ES-I3 (cell line): Measurements from ENCODE around the gene GFER.
A peak's percentile ranks its signal among the peaks of the same experiment; 100 is the strongest.
"Not testable (repeated sequence)": the region's sequence is repeated elsewhere in the genome, so short reads cannot be mapped to it uniquely, and the experiment has no call there.

ENCODE experiments used
- H3K36me3 ChIP-seq: 2 replicates; pipeline ENCODE4 v1.6.1; 2013; ENCODE audit warnings: mild to moderate bottlenecking, low read length, control low read depth, moderate library complexity; ENCODE audit not compliant: insufficient read depth
- H3K4me1 ChIP-seq: 2 replicates; pipeline ENCODE4 v1.6.1; 2013; ENCODE audit warnings: mild to moderate bottlenecking, control low read depth, low read length; ENCODE audit not compliant: insufficient read depth
- H3K9ac ChIP-seq: 2 replicates; pipeline ENCODE4 v1.6.1; 2013; ENCODE audit warnings: low read depth, mild to moderate bottlenecking, low read length, moderate library complexity
- H3K9me3 ChIP-seq: 2 replicates; pipeline ENCODE4 v1.6.1; 2013; ENCODE audit warnings: mild to moderate bottlenecking, low read length, moderate library complexity; ENCODE audit not compliant: control insufficient read depth, insufficient read depth

Gene GFER

DNA sequence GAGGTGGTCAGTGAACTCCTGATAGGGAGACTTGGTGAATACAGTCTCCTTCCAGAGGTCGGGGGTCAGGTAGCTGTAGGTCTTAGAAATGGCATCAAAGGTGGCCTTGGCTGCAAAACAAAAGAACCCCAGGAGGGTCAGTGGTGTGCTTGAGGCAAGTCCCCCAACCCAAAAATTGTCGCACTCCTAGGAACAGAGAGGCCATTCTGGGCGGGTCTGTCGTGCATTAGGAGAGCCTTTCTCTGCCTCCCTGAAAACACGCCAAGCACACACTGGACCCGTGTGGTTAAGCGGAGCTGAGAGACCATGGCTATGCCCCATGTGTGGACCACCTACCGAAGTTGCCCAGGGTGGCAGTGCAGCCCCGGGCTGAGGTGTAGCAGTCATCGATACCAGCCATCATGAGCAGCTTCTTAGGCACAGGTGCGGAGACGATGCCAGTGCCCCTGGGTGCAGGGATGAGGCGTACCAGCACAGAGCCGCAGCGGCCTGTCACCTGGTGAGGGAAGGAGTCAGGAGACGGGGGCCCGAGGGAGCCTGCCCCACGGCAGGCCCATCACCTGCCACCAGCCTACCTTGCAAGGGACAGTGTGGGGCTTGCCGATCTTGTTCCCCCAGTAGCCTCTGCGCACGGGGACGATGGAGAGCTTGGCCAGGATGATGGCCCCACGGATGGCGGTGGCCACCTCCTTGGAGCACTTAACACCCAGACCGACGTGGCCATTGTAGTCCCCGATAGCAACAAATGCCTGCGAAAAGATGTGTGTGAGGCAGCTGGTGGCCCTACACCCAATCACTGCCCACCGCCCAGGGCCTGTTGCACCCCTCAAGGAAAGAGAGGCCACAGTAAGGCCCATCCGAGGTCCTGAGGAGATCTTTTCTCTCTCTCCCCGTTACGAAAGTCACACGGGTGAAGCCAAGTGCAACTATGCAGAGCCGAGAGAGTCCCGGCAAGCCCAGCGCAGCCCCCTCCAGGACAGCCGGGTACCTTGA is 21.5 kb upstream of the GFER start:
- not testable (repeated sequence) for H3K9me3 ChIP-seq, H3K4me1 ChIP-seq, H3K9ac ChIP-seq
- peaks cover 22% of the 10 kb centered on the region for H3K36me3 ChIP-seq

DNA sequence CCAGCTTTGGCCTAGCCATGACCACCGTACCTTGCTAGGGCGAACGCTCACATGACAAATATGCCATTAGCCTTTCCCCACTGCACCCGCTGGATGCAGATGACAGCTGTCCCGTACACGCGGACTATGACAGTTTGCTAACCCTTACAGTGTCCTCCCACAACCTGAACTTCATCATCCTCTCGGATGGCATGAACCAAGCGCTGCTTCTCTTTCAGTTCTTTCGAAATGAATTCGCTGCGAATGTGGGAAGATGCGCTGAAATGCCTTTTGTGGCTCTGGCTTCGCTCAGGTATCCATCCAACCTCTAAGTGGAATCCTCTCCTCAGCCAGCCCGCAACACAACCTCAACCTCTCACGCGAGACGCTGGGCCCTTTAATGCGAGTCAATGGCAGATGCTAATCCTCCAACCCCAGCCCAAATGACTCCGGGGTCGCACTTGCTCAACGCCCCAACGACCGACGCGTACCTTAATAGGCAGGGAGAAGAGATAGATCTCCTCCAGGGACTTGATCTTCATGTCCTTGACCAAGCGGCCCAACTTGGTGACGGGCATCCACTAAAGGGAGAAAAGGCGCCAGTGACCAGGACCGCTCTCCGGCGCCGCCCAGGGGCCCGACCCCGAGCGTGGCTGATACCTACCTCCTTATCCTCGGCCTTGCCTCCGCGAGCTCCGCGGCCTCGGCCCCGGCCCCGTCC is 20.0 kb upstream of the GFER start:
- no peaks in the 10 kb centered on the region for H3K9me3 ChIP-seq
- H3K4me1 ChIP-seq: peaks cover 5% of the 10 kb centered on the region; the same call in 1 of the 2 replicates
- H3K36me3 ChIP-seq: peaks cover 22% of the 10 kb centered on the region
- peak overlapping the region; percentile 99 for H3K9ac ChIP-seq

DNA sequence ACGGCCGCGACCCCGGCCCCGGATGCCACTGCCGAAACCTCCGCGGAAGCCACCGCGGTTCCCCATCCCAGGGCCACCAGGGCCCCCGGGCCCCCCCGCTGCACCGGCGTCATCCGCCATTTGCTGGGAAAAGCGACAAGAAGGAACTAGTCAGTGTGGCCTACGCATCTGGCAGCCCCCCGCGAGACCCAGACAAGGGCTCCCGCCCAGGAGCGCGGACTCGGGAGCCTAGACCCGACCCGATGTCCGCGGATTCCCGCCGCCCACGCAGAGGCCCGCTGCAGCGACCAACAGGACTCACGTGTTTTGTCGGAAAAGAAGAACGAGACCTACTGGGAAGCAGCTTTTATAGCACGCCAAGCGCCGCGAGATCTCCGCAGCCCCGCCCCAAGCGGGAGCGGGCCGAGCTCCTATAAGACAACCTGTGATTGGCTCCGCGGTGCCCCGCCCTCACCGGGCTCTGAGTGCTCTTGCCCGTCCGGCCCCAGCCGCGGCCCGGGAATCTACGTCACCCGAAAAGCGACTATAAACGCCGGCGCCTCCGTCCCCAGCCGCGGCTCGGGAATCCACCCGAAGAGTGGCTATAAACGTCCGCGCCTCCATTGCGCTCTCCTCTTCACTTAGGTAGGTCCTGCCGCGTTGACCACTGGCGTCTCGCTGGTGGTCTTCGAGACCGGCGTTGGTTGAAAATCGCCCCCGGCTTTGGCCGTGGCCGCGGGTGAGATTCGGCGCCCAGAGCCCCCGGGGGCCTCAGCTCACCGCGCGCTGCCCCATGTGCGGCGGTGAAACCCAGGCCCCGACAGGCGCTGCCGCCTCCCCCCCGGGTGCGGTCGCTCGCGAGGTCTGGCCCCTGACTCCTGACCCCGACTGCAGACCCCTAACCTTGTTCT is 19.2 kb upstream of the GFER start, which contains the start of gene RPS2:
RPS2 (minus strand) TSS at position 321 of the 890 bp plus-strand sequence; CDS start at position 120, 201 bp downstream.
- peaks cover 5% of the 10 kb centered on the region; the same call in 1 of the 2 replicates for H3K4me1 ChIP-seq
- H3K9ac ChIP-seq: peak within 1 kb of the TSS; percentile 99
- H3K36me3 ChIP-seq: peaks cover 22% of the 10 kb centered on the region
- H3K9me3 ChIP-seq: no peaks in the 10 kb centered on the region

DNA sequence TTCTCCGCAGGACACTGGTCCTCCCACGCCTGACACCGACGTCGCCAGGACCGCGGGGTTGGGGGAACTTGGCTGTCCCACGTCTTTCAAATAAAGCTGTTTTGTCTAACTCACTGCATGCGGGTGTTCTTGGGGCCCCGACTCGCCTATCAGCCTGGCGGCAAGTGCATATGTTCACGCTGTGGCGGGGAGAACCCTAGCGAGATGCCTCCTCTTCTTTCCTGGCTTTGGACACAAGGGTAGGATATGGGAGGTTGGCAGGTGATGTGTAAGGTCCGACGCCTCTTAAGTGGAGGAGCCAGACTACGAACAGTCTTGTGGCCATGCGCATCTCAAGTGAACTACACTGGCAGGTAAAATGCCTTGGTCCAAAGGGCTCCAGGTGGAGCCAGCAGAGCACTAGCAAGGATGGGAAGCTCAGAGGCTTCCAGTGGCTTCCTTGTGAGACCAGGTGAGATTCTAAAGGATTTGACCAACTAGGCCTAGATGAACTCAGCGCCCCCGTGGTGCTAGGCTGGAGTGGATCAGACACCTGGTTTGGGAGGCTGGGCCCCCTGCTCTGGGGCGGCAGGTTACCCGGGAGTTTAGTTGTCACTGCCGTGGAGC is 18.5 kb upstream of the GFER start:
- Histone ChIP-seq H3K9ac (peak overlapping the region; percentile 99), H3K4me1 (peaks cover 5% of the 10 kb centered on the region; the same call in 1 of the 2 replicates), H3K36me3 (peaks cover 22% of the 10 kb centered on the region), H3K9me3 (no peaks in the 10 kb centered on the region)

DNA sequence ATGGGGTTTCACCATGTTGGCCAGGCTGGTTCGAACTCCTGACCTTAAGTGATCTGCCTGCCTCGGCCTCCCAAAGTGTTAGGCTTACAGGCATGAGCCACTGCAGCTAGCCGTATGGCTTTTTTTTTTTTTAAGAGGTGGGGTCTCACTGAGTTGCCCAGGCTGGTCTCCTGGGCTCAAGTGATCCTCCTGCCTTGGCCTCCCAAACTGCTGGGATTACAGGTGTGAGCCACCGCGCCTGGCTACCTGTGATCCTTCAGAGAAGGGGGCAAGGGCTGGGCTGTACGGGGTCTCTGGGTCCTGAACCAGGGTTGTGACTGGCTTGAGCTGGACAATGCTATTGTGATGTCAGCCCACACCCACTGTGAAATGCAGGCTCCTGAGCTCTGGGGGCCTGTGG is 17.5 kb upstream of the GFER start, which contains the start of gene RNF151:
RNF151 (plus strand) TSS at position 397 of the 400 bp plus-strand sequence. CDS start 26 bp downstream, outside the sequence.
- H3K4me1 ChIP-seq: peaks cover 5% of the 10 kb centered on the region; the same call in 1 of the 2 replicates
- peak within 1 kb of the TSS; percentile 99 for H3K9ac ChIP-seq
- peaks cover 22% of the 10 kb centered on the region for H3K36me3 ChIP-seq
- H3K9me3 ChIP-seq: no peaks in the 10 kb centered on the region

DNA sequence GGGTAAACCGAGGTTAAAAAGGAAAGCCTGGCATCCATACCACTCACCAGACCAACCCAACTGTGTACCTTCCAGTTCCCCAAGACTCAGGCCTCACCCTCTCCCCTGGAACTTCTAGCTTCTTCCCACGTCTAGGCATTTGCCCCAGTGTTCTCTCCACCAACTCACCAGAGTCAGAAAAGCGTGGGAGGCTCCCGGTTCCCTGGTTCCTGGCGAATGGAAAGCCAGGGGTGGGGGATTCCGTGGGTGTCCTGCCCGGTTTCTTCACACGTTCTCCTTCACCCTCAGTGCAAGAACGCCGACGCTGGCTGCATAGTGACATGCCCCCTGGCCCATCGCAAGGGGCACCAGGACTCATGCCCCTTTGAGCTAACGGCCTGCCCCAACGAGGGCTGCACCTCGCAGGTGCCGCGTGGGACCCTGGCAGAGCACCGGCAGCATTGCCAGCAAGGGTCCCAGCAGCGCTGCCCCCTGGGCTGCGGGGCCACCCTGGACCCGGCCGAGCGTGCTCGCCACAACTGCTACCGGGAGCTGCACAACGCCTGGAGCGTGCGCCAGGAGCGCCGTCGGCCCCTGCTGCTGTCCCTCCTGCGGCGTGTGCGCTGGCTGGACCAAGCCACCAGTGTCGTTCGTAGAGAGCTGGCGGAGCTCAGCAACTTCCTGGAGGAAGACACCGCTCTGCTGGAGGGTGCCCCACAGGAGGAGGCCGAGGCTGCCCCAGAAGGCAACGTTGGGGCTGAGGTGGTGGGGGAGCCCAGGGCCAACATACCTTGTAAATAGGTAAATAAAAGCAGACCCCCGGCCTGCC is 15.6 kb upstream of the GFER start:
- Histone ChIP-seq H3K9me3 (no peaks in the 10 kb centered on the region), H3K36me3 (peaks cover 8% of the 10 kb centered on the region), H3K4me1 (peaks cover 5% of the 10 kb centered on the region; the same call in 1 of the 2 replicates), H3K9ac (no peak overlapping the region)

DNA sequence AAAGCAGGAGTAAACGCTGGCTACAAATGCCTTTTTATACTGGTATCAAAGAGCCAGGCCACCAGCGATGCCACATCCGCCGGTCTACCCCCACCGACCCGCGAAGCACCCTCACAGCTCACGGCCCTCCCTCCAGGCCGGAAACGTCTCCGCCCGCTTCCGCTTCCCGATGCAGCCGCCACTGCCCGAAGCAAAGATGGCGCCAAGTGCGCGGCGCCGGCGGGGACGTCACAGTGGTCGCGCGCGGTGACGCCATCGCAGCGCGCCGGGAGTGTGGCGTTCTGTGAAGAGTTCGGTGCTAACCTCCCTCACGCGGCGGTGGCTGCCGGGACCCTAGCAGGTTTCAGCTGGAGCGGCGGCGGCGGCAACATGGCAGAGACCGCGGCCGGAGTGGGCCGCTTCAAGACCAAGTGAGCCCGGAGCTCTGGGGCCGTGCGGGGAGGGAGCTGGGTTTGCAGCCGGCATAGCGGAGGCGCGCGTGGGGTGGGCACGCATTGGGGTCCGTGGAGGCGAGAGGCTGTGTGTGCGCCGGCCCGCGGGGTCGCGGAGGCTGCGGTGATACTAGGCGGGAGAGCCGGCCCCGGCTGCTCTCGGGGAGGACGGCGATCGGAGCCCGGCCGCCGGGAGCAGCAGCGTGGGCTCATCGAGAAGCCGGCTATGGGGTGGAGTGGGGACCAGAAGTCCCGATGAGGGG is 12.1 kb upstream of the GFER start, which contains the start of gene TBL3:
TBL3 (plus strand) TSS at position 258 of the 694 bp plus-strand sequence; CDS start at position 370, 112 bp downstream.
- no peaks in the 10 kb centered on the region for H3K4me1 ChIP-seq
- peak within 1 kb of the TSS; percentile 98 for H3K9ac ChIP-seq
- H3K9me3 ChIP-seq: no peaks in the 10 kb centered on the region
- H3K36me3 ChIP-seq: no peaks in the 10 kb centered on the region

DNA sequence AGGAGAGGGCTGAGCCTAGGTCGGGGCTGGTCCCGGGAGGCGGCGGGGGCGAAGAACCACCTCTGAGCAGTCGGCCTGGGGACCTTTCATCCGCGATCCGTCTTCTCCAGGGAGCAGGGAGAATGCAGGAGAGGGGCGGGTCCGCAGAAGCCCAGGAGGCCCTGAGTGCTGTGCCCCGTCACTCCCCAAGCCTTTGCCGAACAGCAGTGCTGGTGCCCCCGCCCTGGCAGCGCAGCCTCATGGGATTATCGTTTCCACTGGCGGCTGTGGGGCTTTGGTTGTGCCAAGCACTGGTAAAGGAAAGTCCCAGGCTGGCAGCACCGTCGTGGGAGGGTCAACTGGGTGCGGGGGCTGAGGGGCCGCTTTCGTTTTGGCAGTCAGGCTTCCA is 11.5 kb upstream of the GFER start:
- Histone ChIP-seq H3K9ac (peak overlapping the region; percentile 98), H3K9me3 (no peaks in the 10 kb centered on the region), H3K36me3 (no peaks in the 10 kb centered on the region), H3K4me1 (no peaks in the 10 kb centered on the region)

DNA sequence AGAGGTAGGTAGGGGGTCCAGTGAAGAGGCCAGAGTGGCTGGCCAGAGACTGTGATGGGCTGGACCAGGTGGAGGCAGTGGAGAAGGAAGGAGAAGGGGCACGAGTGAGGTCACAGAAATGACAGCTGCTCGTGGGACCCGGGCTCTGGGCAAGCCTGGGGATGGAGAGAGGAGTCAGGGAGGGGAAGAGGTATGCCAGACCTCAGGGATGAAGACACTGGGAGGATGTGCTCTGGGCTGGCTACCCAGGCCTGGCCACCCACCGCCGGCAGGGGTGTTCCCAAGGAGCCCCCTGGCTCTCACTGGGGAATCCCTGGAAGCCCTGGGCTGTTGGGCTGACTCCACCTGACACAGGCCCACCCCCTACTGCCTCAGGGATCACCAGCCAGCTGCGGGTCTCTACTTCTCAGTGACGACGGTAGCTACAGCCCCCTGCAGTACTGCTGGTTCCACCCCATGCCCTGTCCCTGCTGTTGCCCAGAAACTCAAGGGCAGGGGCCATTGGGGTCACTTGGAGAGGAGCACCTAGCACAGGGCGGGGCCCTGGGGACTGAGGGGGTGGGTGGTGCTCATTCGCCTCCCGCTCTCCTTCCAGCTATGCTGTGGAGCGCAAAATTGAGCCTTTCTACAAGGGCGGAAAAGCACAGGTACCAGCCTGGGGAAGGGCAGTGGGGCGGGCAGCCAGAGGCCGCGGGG is 10.4 kb upstream of the GFER start:
- Histone ChIP-seq H3K4me1 (no peaks in the 10 kb centered on the region), H3K9ac (no peak overlapping the region), H3K36me3 (no peaks in the 10 kb centered on the region), H3K9me3 (no peaks in the 10 kb centered on the region)

DNA sequence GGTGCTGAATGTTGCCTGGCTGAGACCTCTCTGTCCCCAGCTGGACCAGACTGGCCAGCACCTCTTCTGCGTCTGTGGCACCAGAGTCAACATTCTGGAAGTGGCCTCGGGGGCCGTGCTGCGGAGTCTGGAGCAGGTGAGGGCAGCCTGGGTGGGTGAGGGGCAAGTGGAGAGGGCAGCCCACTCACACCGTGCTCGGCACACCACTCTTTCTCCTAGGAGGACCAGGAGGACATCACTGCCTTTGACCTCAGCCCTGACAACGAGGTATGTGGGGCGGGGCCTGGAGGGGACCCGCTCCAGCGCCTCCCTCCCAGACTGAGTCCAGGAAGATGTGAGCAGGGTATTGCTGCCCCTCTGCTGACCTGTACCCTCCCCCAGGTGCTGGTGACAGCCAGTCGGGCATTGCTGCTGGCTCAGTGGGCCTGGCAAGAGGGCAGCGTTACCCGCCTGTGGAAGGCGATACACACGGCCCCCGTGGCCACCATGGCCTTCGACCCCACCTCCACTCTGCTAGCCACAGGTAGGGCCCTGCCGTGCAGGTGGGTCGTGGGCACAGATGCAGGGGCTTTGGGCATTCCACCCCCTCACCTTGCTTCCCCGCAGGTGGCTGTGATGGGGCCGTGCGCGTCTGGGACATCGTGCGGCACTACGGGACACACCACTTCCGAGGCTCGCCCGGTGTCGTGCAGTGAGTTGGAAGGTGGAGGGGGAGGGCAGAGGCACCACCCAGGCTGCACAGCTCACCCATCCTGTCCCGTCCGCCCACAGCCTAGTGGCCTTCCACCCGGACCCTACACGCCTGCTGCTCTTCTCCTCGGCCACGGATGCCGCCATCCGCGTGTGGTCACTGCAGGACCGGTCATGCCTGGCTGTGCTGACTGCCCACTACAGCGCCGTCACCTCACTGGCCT is 9.6 kb upstream of the GFER start:
- Histone ChIP-seq H3K9me3 (no peaks in the 10 kb centered on the region), H3K9ac (no peak overlapping the region), H3K4me1 (no peaks in the 10 kb centered on the region; the same call in 1 of the 2 replicates), H3K36me3 (no peaks in the 10 kb centered on the region)
